ENCODE measurements around the gene PLK3. TPM values are rescaled to one million over a fixed set of nuclear protein-coding genes. Genes with fewer than 3 reads are reported as not detected.

Gene PLK3
- total and polyA plus RNA-seq, 9 of the 15 experiments (the other 6 are each of a cell fraction or from before 2014, with no cell fraction given) = 0.52 to 22.7 (median 11.0) TPM

- TF ChIP-seq ZNF146 (CRISPR knock-in tag; IDR thresholded peaks at IDR 0.05; ENCODE audit: unreplicated experiment) = no peak
Measured at GRCh38 chr1:44846985-44847384, 46.8 kb downstream of the PLK3 start (continued).

GRCh38 chr1:44847845-44848244, 47.7 kb downstream of the PLK3 start:
- H3K27ac ChIP-seq (ENCODE audit: extremely low read depth, low read depth, low read length) = no peak overlapping the region
- 92% methylated on average over 1 of the region's 1 CpG for WGBS (ENCODE audit: insufficient coverage, low coverage, missing lambda C conversion rate)
- H3K27me3 ChIP-seq (ENCODE audit: control insufficient read depth in 2 of 2, insufficient read depth in 2 of 2, low read length in 2 of 2) = no peaks in the 10 kb centered on the region
- TF ChIP-seq PRPF4 (IDR thresholded peaks at IDR 0.05; ENCODE audit: insufficient read depth, low read depth, low read length, poor library complexity, severe bottlenecking) (no peak), YY1 (IDR thresholded peaks at IDR 0.05; ENCODE audit: borderline replicate concordance in 1 of 3, control insufficient read depth in 1 of 3, extremely low read depth in 1 of 3, insufficient read depth in 3 of 3, insufficient read length in 1 of 3, insufficient replicate concordance in 2 of 3, low read depth in 1 of 3, low read length in 2 of 3) (no peak), SMARCC2 (IDR thresholded peaks at IDR 0.05; ENCODE audit: low read depth) (no peak), RUNX1 (IDR thresholded peaks at IDR 0.05; ENCODE audit: low read depth) (no peak), EHMT2 (IDR thresholded peaks at IDR 0.05) (no peak), FOXP4 (CRISPR knock-in tag; IDR thresholded peaks at IDR 0.05; ENCODE audit: borderline replicate concordance) (no peak), SUPT5H (IDR thresholded peaks at IDR 0.05) (0 out of 2 replicates have a peak, but pooled peaks have one; percentile 3)
- ATAC-seq (no peak), FAIRE-seq (no peak), DNase-seq (ENCODE audit: extremely low read depth in 1 of 4, low spot score in 3 of 4) (no peak)
- intact Hi-C loops (cut with micrococcal nuclease) = no loop called here
- no peak overlapping the region for H2AFZ ChIP-seq (ENCODE audit: low read depth, low read length)
- no TSS peak for BruUV-seq (replicated peaks)
- no peak overlapping the region for H3K9ac ChIP-seq (ENCODE audit: insufficient read depth in 1 of 2, low read depth in 2 of 2, low read length in 2 of 2)
- H3K4me1 ChIP-seq (replicated peaks in 1 of 2; ENCODE audit: control insufficient read depth in 2 of 2, insufficient read depth in 2 of 2, low read length in 2 of 2) = peaks cover under 1 to 9% of the 10 kb centered on the region in 2 experiments; a peak in 2 of 5 replicates
- CTCF ChIA-PET (ENCODE audit: low intra/inter-chr PET ratio) = no interaction called here
- H3K9me3 ChIP-seq (replicated peaks; ENCODE audit: control insufficient read depth, insufficient read depth, low read depth, low read length) = no peaks in the 10 kb centered on the region
- no peak overlapping the region for H3K4me3 ChIP-seq
- in situ Hi-C loops (cut with MboI) = no loop called here
- H3K9me1 ChIP-seq (ENCODE audit: control insufficient read depth, insufficient read depth, low read length) = no peaks in the 10 kb centered on the region
- H3K36me3 ChIP-seq (ENCODE audit: control insufficient read depth, insufficient read depth, low read length) = peaks cover 23% of the 10 kb centered on the region; the same call in 2 of the 3 replicates
- no peaks in the 10 kb centered on the region for H3K79me2 ChIP-seq (ENCODE audit: control insufficient read depth, insufficient read depth, low read length)
- POLR2A ChIA-PET = interaction anchor here (0.9 to 4.1 kb wide), 6 partner anchors 13 to 126 kb away, joined by 3 to 16 read pairs (median 4); partner anchors contain the start of gene PLK3
- H3K4me2 ChIP-seq (ENCODE audit: insufficient read depth, low read length) = no peak overlapping the region
- no peaks in the 10 kb centered on the region for H4K20me1 ChIP-seq (replicated peaks; ENCODE audit: control insufficient read depth, insufficient read depth, low read length)
